ENCODE measurements around the gene PAPSS2.

The PAPSS2 gene

DNA sequence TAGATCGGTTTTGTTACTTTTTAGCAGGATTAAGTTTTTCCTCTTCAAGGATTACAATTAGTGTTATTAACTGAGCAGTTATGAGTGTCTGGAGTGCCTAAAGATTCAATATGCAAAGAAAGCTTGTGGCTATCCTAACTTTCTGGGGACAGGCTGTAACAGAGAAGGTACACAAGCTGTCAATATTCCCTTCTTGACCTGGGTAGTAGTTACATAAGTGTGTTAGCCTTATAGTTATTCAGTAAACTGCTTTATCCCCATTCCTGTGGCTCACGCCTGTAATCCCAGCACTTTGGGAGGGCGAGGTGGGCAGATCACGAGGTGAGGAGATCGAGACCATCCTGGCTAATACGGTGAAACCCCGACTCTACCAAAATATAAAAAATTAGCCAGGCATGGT is 126.7 kb downstream of the PAPSS2 start:
- no peak for DNase-seq (ENCODE audit: low read depth in 2 of 2)

GRCh38 chr10:87790185-87790584 is 130.5 kb downstream of the PAPSS2 start:
- DNase-seq (ENCODE audit: low read depth in 2 of 2): no peak

GRCh38 chr10:87794285-87794684 is 134.6 kb downstream of the PAPSS2 start:
- no peak for DNase-seq (ENCODE audit: low read depth in 2 of 2)
